Endothelial cell (in vitro differentiated cells): Measurements from ENCODE around the gene BTK. TPM values are rescaled to one million over a fixed set of nuclear protein-coding genes. Genes with fewer than 3 reads are reported as not detected.

Experiments
- DNase-seq: peaks from one replicate; pipeline ENCODE4 v3.0.0; 2021; ENCODE audit warnings: low spot score
- H3K27ac Mint-ChIP-seq: one replicate; pipeline ENCODE4 v1.8.0; 2021; ENCODE audit warnings: mixed read lengths, inconsistent platforms; ENCODE audit not compliant: unreplicated experiment
- H3K27me3 Mint-ChIP-seq: one replicate; pipeline ENCODE4 v1.8.0; 2021; ENCODE audit warnings: mild to moderate bottlenecking, moderate library complexity, mixed read lengths, inconsistent platforms; ENCODE audit not compliant: unreplicated experiment
- H3K36me3 Mint-ChIP-seq: one replicate; pipeline ENCODE4 v1.8.0; 2021; ENCODE audit warnings: mild to moderate bottlenecking, low read depth, mixed read lengths, inconsistent platforms; ENCODE audit not compliant: unreplicated experiment
- H3K4me1 Mint-ChIP-seq: one replicate; pipeline ENCODE4 v1.8.0; 2021; ENCODE audit warnings: mild to moderate bottlenecking, mixed read lengths, inconsistent platforms; ENCODE audit not compliant: unreplicated experiment
- H3K4me3 Mint-ChIP-seq: one replicate; pipeline ENCODE4 v1.8.0; 2021; ENCODE audit warnings: mild to moderate bottlenecking, mixed read lengths, inconsistent platforms; ENCODE audit not compliant: unreplicated experiment
- H3K9me3 Mint-ChIP-seq: one replicate; pipeline ENCODE4 v1.8.0; 2021; ENCODE audit warnings: mixed read lengths, inconsistent platforms; ENCODE audit not compliant: unreplicated experiment
- long read RNA-seq: library from polyadenylated mRNA; unstranded; transcript quantifications from one replicate; pipeline ENCODE4 v2.0.0, GENCODE V29; 2020; ENCODE audit not compliant: unreplicated experiment
- total RNA-seq: library from RNA; stranded (reverse); fragmentation: NEBNext Ultra II Directional; extraction: Animal tissue kit (Norgen Biotek cat#: 25700); gene quantifications from one replicate; pipeline ENCODE4 v1.2.1, GENCODE V29; 2021; ENCODE audit not compliant: unreplicated experiment
- TF ChIP-seq, protein P1 (sequence below): fragments of 200-600 bp; sonication (generic); IDR thresholded peaks from one replicate; pipeline ENCODE4 v1.5.0; 2021; ENCODE audit warnings: antibody characterized with exemption; ENCODE audit not compliant: unreplicated experiment

The BTK gene
- total RNA-seq: 9.4 TPM
- long read RNA-seq, transcript BTK-201 (19 exons, 2,579 nt): major isoform, 6 of 7 reads
- long read RNA-seq, partial matches to known transcripts: 1 of 7 reads
- long read RNA-seq, other reads (novel, unspliced or antisense): 0 of 7 reads

DNA sequence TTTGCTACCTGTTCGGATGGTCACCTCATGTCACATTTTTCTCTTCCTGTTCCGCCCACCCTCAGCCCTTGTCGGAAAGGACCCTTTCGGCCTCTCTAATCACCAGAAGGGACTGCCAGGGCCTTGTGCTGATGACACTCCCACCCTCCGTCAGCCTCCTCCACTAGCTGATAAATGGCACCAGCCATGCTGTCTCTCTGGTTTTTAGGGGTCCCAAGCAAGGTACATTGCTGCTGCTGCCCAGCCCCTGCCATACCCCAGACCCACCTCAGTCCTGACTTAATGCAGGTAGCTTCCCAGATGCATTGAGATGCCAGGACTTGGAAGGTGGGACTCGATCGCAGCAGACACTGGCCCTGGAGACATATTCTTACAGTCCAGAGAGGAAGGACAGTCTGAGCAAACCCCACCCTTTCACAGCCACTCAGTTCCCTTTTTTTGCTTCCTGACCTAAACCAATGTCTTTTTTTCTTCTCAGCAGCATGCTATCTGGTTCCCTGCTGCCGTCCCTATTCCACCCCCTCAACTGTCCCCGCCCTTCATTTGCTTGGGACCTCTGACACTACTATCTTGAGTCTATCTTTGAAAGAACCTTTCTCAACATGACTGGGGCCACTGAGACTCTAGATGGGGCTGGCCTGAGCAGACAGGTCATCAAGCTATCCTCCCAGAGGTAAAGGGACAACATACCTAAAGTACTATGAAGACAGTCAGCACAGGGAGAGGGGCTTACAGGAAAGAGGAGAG lies at the start of gene BTK:
Gene BTK, minus strand, starts transcription at position 397 of the 747 bp plus-strand sequence. CDS start 10,907 bp downstream, outside the sequence.
- no peak for DNase-seq
- TF ChIP-seq, protein P1, sequence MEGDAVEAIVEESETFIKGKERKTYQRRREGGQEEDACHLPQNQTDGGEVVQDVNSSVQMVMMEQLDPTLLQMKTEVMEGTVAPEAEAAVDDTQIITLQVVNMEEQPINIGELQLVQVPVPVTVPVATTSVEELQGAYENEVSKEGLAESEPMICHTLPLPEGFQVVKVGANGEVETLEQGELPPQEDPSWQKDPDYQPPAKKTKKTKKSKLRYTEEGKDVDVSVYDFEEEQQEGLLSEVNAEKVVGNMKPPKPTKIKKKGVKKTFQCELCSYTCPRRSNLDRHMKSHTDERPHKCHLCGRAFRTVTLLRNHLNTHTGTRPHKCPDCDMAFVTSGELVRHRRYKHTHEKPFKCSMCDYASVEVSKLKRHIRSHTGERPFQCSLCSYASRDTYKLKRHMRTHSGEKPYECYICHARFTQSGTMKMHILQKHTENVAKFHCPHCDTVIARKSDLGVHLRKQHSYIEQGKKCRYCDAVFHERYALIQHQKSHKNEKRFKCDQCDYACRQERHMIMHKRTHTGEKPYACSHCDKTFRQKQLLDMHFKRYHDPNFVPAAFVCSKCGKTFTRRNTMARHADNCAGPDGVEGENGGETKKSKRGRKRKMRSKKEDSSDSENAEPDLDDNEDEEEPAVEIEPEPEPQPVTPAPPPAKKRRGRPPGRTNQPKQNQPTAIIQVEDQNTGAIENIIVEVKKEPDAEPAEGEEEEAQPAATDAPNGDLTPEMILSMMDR: no peak
- Mint-ChIP-seq H3K27me3 (peaks cover 2% of the 10 kb centered on the region), H3K4me1 (peaks cover 12% of the 10 kb centered on the region), H3K27ac (peak within 1 kb of the TSS; percentile 52), H3K4me3 (no peak within 1 kb of the TSS), H3K36me3 (no peaks in the 10 kb centered on the region), H3K9me3 (no peaks in the 10 kb centered on the region)

DNA sequence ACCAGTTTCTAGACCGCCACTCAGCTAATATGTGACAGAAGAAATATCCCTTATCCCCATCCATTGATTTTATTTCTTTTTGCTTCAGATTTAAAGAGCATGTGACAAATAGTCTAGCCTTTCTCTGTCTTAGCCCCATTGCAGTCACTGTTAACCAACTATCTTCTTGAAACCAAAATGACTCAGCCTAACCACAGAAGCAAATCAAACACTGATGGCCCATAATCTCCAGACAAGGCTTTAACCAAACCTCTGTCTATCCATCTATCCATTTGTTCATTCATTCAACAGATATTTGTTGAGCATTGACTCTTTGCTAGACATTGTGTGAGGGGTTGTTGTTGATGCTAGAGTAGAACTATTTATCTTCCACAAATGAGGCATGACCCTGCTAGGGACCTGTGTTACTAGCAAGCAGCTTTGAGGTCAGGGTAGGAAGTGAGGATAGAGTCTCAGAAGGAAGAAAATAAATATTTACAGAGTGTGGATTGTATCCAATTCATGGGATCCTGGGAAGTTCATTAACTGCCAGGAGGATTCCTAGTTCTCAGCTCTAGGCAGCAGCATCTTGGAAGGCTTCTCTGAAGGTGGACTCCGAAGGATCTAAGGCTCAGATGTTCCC lies 44.6 kb upstream of the BTK start:
- Mint-ChIP-seq H3K4me1 (no peaks in the 10 kb centered on the region), H3K27ac (no peak overlapping the region), H3K36me3 (peaks cover 31% of the 10 kb centered on the region), H3K27me3 (peaks cover 2% of the 10 kb centered on the region), H3K4me3 (no peak overlapping the region), H3K9me3 (no peaks in the 10 kb centered on the region)
- TF ChIP-seq, protein P1: no peak
- DNase-seq: no peak

DNA sequence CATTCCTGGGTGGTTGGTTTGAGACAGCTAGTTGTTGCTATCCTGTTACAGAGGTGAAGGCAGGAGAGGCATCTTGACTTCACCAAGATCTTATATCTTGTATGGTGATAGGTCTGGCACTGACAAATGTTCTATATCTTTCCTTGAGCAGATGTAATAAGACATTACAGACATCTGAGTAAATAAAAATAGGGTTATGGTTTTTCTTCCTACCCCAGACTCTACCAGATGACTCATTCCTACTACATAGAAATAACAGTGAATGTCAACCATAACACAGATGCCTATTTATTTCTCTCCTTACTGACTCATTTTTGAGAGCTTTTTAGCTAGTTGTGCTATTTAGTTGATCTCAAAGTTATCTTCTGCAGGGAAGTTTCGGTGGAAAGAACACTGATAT lies 43.9 kb upstream of the BTK start:
- no peak overlapping the region for H3K27ac Mint-ChIP-seq
- no peaks in the 10 kb centered on the region for H3K4me1 Mint-ChIP-seq
- TF ChIP-seq, protein P1: no peak
- peak overlapping the region; percentile 37 for H3K4me3 Mint-ChIP-seq
- no peak for DNase-seq
- H3K27me3 Mint-ChIP-seq: peaks cover 1% of the 10 kb centered on the region
- H3K36me3 Mint-ChIP-seq: peaks cover 35% of the 10 kb centered on the region
- no peaks in the 10 kb centered on the region for H3K9me3 Mint-ChIP-seq

DNA sequence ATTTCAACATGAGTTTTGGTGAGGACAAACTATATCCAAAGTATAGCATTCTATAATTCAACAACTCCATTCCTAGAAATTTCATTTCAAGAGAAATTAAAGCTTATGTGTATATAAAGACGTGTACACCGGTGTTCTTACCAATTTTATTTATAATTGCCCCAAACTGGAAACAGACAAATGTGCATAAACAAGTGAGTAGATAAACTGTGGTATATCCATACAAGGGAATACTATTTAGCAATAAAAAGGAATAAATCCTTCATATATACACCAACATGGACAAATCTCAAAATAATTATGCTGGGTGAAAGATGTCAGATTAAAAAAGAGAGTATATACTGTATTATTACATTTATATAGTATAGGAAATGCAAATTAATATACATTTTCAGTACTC lies 42.0 kb upstream of the BTK start:
- DNase-seq: no peak
- no peaks in the 10 kb centered on the region for H3K4me1 Mint-ChIP-seq
- TF ChIP-seq, protein P1: no peak
- no peak overlapping the region for H3K27ac Mint-ChIP-seq
- H3K4me3 Mint-ChIP-seq: no peak overlapping the region
- peaks cover 3% of the 10 kb centered on the region for H3K27me3 Mint-ChIP-seq
- no peaks in the 10 kb centered on the region for H3K9me3 Mint-ChIP-seq
- peaks cover 36% of the 10 kb centered on the region for H3K36me3 Mint-ChIP-seq

DNA sequence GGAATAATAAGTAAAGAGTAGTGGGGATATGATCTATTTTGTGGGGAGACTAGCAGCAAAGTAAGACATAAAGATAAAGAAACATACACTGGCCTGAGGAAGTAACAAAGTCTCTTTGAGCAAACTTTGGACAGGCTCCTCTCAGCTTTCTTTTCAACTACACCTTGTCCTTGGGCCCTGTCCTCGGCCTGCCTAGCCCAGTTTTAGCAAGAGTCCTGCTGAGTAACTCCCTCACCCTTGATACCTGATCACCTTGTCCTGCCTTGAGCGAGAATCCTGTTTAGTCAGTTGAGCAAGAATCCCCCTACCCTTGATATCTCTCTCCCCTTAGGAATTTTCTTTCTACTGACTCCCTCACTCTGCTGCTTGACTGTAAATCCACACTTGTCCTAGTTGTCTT lies 33.5 kb upstream of the BTK start:
- TF ChIP-seq, protein P1: no peak
- H3K4me1 Mint-ChIP-seq: peaks cover 20% of the 10 kb centered on the region
- peaks cover 9% of the 10 kb centered on the region for H3K27me3 Mint-ChIP-seq
- no peak for DNase-seq
- peak overlapping the region; percentile 59 for H3K27ac Mint-ChIP-seq
- peaks cover under 1% of the 10 kb centered on the region for H3K36me3 Mint-ChIP-seq
- H3K9me3 Mint-ChIP-seq: no peaks in the 10 kb centered on the region
- H3K4me3 Mint-ChIP-seq: peak overlapping the region; percentile 86
